Measurements from ENCODE around the gene SLU7.

GRCh38 chr5:160436017-160436416, 17.1 kb upstream of the SLU7 start:
- TF ChIP-seq CTCF (IDR thresholded peaks at IDR 0.05) = no peak
- TF ChIP-seq POLR2A (IDR thresholded peaks at IDR 0.05) = no peak
